K562 (cell line): Measurements from ENCODE around the gene IFT25.
"Not testable (repeated sequence)": the region's sequence is repeated elsewhere in the genome, so short reads cannot be mapped to it uniquely, and the experiment has no call there.

ENCODE experiments used
- GATAD2A ChIP-seq: fragments of 450-650 bp; IDR thresholded peaks from 2 replicates; pipeline ENCODE4 v1.6.1; 2017
- KLF10 ChIP-seq: fragments of 250-450 bp; sonication (Bioruptor Pico); IDR thresholded peaks from 2 replicates; pipeline ENCODE4 v1.6.1; 2021; ENCODE audit warnings: matching md5 sums
- MXD1 ChIP-seq: fragments of 250-450 bp; sonication (Bioruptor Pico); IDR thresholded peaks from 2 replicates; pipeline ENCODE4 v1.8.0; 2021; ENCODE audit warnings: borderline replicate concordance, mild to moderate bottlenecking, moderate library complexity; ENCODE audit not compliant: poor library complexity, severe bottlenecking
- NUFIP1 ChIP-seq: fragments of 450-650 bp; IDR thresholded peaks from 2 replicates; pipeline ENCODE4 v1.6.1; 2018; ENCODE audit not compliant: partially characterized antibody
- SAP30 ChIP-seq: fragments of 200-600 bp; sonication (generic); IDR thresholded peaks from 2 replicates; pipeline ENCODE4 v1.6.1; 2012; ENCODE audit warnings: borderline replicate concordance, low read depth, mild to moderate bottlenecking, moderate library complexity, low read length, control low read depth, inconsistent platforms; ENCODE audit not compliant: insufficient read depth, poor library complexity, severe bottlenecking
- SRF ChIP-seq, 2 experiments: fragments of 250-450, 450-650 bp in 1 of 2; sonication (Bioruptor Pico) in 1 of 2; sonication (generic) in 1 of 2; formaldehyde crosslinking; IDR thresholded peaks; 2 replicates each; pipeline versions ENCODE4 v1.5.0 to v1.5.1; 2020 to 2022; ENCODE audit warnings: mild to moderate bottlenecking in 1 of 2, missing genetic modification reagents in 1 of 2
- USF2 ChIP-seq: sonication (generic); formaldehyde crosslinking; IDR thresholded peaks from 2 replicates; pipeline ENCODE4 v1.5.0; 2020; ENCODE audit warnings: missing genetic modification reagents
- ZNF217 ChIP-seq: sonication (generic); formaldehyde crosslinking; IDR thresholded peaks from 2 replicates; pipeline ENCODE4 v1.8.0; 2022; ENCODE audit warnings: mild to moderate bottlenecking, missing genetic modification reagents

- not testable (repeated sequence) for TF ChIP-seq ZNF217; NUFIP1; MXD1; GATAD2A; SRF (CRISPR knock-in tag; IDR thresholded peaks at IDR 0.05); SAP30; KLF10 (CRISPR knock-in tag); USF2 (CRISPR knock-in tag)
Measured at GRCh38 chr1:53881853-53882252, 63.6 kb downstream of the IFT25 start.
